ENCODE results near the gene HSPB2. TPM values are rescaled to one million over a fixed set of nuclear protein-coding genes. Genes with fewer than 3 reads are reported as not detected.

The HSPB2 gene
- total RNA-seq, 1 experiment from 2014 or later, result not detected

- peak; percentile 32 for TF ChIP-seq ZBTB33 (IDR thresholded peaks at IDR 0.05; ENCODE audit: extremely low read depth, insufficient replicate concordance, low read length)
- TF ChIP-seq SRF (IDR thresholded peaks at IDR 0.05; ENCODE audit: low read depth), result no peak
- TF ChIP-seq JUND (IDR thresholded peaks at IDR 0.05), result no peak
- no peak for TF ChIP-seq ELF1 (IDR thresholded peaks at IDR 0.05; ENCODE audit: borderline replicate concordance, low read depth)
- no peak for TF ChIP-seq ZNF274 (IDR thresholded peaks at IDR 0.05; ENCODE audit: low read depth, low read length)
These were observed 41.4 kb upstream of the HSPB2 start, which contains the start of gene ALG9 (continued) for GRCh38 chr11:111870886-111871692.

- H2AFZ ChIP-seq (ENCODE audit: low read depth, low read length, poor library complexity, severe bottlenecking), result peak overlapping the region; percentile 97
- no peaks in the 10 kb centered on the region for H3K9me2 ChIP-seq (ENCODE audit: insufficient read depth)
- TF ChIP-seq EGR1 (IDR thresholded peaks at IDR 0.05; ENCODE audit: low read depth) (no peak), SP1 (IDR thresholded peaks at IDR 0.05; ENCODE audit: low read depth) (no peak), MAX (IDR thresholded peaks at IDR 0.05) (0 out of 2 replicates have a peak, but pooled peaks have one; percentile 17), ATF3 (IDR thresholded peaks at IDR 0.05) (no peak)
- H3K27me3 ChIP-seq (ENCODE audit: insufficient read depth, low read length), result no peaks in the 10 kb centered on the region
- no TSS peak for BruUV-seq (replicated peaks)
- peak overlapping the region; percentile 89 to 90 for H3K4me3 ChIP-seq (replicated peaks in 1 of 2; ENCODE audit: low read depth in 1 of 2, low read length in 2 of 2)
- ChIA-PET CTCF (interaction anchor here (1.1 to 1.7 kb wide), 4 partner anchors 10 to 100 kb away, joined by 3 to 5 read pairs (median 3); no protein-coding TSS in a partner anchor), POLR2A (interaction anchor here (0.8 to 1.4 kb wide), 2 partner anchors 9 to 310 kb away, joined by 3 read pairs; no protein-coding TSS in a partner anchor), RAD21 (ENCODE audit: low non-redundant PET in 1 of 2, low total read pairs in 2 of 2, uncharacterized antibody in 2 of 2, unreplicated experiment in 2 of 2) (interaction anchor here in 1 of 2 experiments (1.0 kb wide), 1 partner anchor 64 kb away, joined by 3 read pairs; no protein-coding TSS in a partner anchor)
- intact Hi-C loops (cut with micrococcal nuclease), result no loop called here
- no peaks in the 10 kb centered on the region for H3K9me3 ChIP-seq (ENCODE audit: control insufficient read depth in 1 of 2, insufficient read depth in 1 of 2, low read depth in 1 of 2, low read length in 2 of 2)
- H3K4me2 ChIP-seq (ENCODE audit: low read length), result peak overlapping the region; percentile 90
- peak overlapping the region; percentile 66 for H3K9ac ChIP-seq (ENCODE audit: low read length)
- H3K27ac ChIP-seq (ENCODE audit: low read depth, low read length), result peak overlapping the region; percentile 76
- ATAC-seq (no peak), DNase-seq (ENCODE audit: low read depth, low spot score) (no peak)
- H4K20me1 ChIP-seq (ENCODE audit: insufficient read depth), result no peaks in the 10 kb centered on the region
- peaks cover 0 to 18% of the 10 kb centered on the region in 2 experiments; a peak in 3 of 4 replicates for H3K4me1 ChIP-seq (ENCODE audit: control insufficient read depth in 1 of 2, insufficient read depth in 2 of 2, low read length in 2 of 2)
- peaks cover 2 to 15% of the 10 kb centered on the region in 2 experiments; a peak in 1 of 4 replicates for H3K36me3 ChIP-seq (ENCODE audit: control insufficient read depth in 1 of 2, insufficient read depth in 2 of 2, low read length in 2 of 2)
- 0 out of 2 replicates have a peak, but pooled peaks cover 9% of the 10 kb centered on the region for H3K79me2 ChIP-seq (ENCODE audit: insufficient read depth, low read length)
These were observed 40.8 kb upstream of the HSPB2 start for GRCh38 chr11:111871693-111872161.
